ENCODE measurements around the gene MLX.
A peak's percentile ranks its signal among the peaks of the same experiment; 100 is the strongest.
"Not testable (repeated sequence)": the region's sequence is repeated elsewhere in the genome, so short reads cannot be mapped to it uniquely, and the experiment has no call there.

MLX gene

DNA sequence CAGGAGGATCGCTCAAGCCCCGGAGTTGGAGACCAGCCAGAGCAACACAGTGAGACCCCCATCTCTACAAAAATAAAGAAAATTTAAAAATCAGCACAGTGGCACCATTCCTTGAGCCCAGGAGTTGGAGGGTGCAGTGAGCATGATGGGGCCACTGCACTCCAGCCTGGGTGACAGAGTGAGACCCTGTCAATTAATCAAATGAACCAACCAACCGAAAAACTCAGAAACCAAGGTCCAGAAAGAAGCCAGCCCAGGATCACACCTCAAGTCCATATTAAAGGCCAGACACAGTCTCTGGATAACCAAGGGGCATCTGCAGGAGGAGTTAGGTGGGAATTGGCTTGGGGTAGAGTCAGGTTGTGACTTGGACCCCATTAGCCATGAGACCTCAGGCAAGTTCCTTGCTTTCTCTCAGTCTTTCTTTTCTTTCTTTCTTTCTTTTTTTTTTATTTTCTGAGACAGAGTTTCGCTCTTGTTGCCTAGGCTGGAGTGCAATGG is 11.7 kb upstream of the MLX start:
- DNase-seq (ENCODE audit: low spot score) = no peak

DNA sequence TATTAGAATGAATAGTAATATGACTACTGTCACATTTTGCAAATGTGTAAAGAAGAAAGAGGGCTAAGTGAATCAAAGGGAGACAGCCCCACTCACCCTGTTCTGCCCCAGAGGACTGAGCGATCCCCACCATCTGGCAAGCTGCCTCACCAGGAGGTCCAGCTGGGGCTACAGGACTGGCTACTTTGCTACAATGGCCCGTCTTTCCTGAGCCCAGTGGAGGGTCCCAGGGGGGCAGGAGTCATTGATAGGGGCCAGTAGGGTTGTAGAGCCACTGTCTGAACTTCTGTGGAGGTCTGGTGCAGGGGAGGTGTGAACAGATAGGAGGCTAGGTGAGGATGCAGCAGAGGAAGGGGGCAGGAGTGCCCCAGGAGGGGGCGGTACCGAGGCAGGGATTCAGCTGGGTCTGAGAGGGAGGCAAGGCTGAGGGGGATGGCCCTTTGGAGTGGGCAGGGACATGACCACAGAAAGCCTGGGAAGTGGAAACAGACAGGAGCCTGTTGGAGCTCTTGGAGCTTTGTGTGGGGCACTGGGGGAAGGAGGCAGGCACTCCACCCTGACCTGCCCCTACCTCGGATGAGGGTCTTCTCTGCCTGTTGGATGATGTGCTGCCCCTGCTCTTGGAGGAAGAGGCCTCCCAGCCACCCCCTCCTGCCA is 10.8 kb upstream of the MLX start:
- DNase-seq (ENCODE audit: low spot score) = not testable (repeated sequence)

- no peak for DNase-seq (ENCODE audit: low spot score)
Observed at GRCh38 chr17:42559075-42559474, 7.8 kb upstream of the MLX start.

GRCh38 chr17:42560246-42560645 is 6.7 kb upstream of the MLX start:
- DNase-seq (ENCODE audit: low spot score) = no peak

GRCh38 chr17:42561897-42562387 is 5.0 kb upstream of the MLX start, which contains the start of gene COASY:
Gene COASY (plus strand): TSS chr17:42562148. CDS start chr17:42562623, 475 bp downstream.
- DNase-seq (ENCODE audit: low spot score) = peak; percentile 99

DNA sequence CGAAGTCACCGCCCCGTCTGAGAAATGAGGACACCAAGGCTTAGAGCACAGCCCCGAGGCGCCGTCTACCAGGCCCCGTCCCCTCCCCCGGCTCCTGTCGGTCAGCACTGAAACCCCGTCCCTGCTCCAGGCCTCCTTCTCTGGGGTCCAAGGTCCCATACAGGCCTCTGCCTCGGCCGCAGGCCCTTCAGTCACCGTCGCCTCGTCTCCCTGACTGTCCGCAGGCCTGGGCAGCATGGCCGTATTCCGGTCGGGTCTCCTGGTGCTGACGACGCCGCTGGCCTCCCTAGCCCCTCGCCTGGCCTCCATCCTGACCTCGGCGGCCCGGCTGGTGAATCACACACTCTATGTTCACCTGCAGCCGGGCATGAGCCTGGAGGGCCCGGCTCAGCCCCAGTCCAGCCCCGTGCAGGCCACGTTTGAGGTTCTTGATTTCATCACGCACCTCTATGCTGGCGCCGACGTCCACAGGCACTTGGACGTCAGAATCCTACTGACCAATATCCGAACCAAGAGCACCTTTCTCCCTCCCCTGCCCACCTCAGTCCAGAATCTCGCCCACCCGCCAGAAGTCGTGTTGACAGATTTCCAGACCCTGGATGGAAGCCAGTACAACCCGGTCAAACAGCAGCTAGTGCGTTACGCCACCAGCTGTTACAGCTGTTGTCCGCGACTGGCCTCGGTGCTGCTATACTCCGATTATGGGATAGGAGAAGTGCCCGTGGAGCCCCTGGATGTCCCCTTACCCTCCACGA is 4.3 kb upstream of the MLX start:
- DNase-seq (ENCODE audit: low spot score) = peak; percentile 57

DNA sequence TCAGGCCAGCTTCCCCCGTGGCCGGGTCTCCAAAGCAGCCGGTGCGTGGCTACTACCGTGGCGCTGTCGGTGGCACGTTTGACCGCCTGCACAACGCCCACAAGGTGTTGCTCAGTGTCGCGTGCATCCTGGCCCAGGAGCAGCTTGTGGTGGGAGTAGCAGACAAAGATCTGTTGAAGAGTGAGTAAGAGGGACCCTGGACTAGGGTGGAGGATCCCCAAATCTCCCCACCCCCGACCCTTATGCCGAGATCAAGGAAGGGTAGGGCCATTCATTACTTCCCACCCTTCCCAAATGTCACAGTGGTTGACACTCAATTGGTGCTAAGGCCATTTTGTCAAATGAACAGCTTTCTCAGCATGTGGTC is 3.8 kb upstream of the MLX start:
- no peak for DNase-seq (ENCODE audit: low spot score)

DNA sequence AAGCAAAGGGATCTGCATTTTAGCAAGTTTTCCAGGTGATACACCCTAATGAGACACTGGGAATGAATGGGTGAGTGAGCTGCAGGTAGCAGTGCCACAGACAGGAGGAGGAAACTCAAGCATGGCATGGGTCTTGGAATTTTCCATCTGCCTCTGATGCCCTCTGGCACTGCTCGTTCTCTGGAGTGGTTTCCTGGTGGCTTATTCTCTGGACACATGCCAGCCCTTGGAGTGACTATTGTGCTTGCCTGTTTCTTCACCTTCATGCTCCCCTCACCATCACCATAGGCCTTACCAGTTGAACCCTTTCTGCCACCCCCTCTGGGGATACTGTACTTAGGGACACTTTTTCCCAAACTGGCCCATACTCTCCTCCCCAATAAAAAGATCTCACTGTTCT is 3.4 kb upstream of the MLX start:
- DNase-seq (ENCODE audit: low spot score) = no peak

DNA sequence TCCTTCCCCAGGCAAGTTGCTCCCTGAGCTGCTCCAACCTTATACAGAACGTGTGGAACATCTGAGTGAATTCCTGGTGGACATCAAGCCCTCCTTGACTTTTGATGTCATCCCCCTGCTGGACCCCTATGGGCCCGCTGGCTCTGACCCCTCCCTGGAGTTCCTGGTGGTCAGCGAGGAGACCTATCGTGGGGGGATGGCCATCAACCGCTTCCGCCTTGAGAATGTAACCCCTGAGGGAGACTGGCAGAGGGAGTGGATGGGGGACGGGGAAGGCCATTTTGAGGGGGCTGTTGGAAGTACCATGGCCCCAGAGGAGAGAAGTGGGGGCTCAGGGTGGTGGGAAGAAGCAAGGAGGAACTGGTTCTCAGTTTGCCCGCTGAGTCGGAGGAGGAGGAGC is 3.0 kb upstream of the MLX start:
- no peak for DNase-seq (ENCODE audit: low spot score)

DNA sequence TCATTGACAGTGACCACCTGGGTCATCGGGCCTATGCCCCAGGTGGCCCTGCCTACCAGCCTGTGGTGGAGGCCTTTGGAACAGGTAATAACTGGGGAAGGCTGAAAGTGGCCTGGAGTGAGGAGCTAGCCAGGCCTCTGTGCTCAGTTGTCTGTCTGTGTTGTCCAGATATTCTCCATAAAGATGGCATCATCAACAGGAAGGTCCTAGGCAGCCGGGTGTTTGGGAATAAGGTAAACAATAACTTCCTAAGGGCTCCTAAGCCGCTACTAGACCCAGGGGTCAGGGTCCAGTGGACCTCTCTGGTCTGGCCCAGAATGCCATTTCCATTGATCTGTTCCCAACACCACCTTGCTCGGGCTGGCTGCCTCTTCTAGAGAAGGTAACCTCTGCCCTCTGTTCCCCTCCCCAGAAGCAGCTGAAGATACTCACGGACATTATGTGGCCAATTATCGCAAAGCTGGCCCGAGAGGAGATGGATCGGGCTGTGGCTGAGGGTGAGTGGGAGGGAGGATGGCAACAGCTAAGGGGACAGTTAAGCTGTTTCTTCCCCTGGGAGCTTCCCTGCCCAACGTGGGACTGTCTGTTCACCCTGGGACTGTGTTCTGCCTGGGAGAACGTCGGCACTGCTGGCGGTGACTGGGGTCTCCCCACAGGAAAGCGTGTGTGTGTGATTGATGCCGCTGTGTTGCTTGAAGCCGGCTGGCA is 1.9 kb upstream of the MLX start:
- no peak for DNase-seq (ENCODE audit: low spot score)

GRCh38 chr17:42565523-42566214 is 1.2 kb upstream of the MLX start:
- DNase-seq (ENCODE audit: low spot score) = no peak

DNA sequence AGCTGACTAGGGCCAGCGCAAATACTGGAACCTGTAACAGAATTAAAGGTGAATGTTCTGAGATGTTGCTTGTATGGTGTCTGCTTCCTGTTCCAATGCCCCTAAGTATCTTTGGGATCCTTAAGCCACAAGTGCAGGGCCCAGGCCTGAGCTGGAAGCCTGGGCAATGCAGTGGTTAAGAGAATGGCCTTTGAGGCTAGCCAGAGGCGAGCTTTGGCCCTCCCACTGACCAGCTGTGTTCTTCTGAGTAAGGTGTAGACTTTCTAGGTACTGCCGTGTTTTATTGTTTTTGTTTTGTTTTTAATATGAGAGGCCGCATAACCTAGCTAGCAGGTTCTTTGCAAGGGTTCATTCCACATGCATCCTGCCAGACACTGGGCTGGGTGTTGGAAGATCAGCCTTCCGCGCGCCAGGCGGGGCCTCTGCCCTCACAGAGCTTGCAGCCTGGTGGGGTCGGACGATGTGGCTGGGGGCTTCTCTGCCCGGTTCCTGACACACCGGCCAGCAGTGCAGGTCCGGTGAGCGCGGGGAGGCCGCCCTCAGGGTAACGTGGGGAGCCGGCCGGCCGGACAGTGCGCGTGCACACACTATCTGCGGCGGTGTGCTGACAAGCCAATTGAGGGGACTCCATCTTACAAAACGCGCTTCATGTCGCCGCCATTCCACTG is 551 bp upstream of the MLX start:
- DNase-seq (ENCODE audit: low spot score) = no peak

DNA sequence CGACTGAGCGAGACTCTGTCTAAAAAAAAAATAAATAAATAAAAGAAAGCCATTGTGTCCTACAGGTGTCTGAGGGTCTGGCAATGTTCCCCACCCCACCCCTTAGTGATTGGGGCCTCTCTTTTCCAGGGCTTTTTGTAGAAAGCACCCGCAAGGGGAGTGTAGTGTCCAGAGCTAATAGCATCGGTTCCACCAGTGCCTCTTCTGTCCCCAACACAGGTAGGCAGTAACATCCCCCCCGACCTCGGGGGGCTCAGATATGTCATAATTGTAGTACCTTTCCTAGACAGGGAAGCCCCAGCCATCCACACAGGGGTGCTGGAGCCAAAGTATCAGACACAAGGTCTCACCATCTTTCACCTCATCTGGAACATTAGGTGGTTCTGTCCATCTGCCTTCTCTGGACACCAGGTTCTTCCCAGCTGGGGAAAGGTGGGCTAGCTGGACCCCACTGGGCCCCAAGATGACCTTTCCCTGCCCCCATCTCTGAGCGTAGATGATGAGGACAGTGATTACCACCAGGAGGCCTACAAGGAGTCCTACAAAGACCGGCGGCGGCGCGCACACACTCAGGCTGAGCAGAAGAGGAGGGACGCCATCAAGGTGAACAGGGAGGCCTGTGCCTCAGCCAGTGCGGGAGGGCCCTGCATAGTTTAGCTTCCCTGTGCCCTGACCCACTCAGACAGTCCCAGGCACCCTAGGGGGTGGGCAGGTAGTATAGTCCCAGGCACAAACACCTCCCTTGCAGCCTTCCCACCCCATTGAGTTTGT is 1.6 kb downstream of the MLX start:
- DNase-seq (ENCODE audit: low spot score) = no peak

DNA sequence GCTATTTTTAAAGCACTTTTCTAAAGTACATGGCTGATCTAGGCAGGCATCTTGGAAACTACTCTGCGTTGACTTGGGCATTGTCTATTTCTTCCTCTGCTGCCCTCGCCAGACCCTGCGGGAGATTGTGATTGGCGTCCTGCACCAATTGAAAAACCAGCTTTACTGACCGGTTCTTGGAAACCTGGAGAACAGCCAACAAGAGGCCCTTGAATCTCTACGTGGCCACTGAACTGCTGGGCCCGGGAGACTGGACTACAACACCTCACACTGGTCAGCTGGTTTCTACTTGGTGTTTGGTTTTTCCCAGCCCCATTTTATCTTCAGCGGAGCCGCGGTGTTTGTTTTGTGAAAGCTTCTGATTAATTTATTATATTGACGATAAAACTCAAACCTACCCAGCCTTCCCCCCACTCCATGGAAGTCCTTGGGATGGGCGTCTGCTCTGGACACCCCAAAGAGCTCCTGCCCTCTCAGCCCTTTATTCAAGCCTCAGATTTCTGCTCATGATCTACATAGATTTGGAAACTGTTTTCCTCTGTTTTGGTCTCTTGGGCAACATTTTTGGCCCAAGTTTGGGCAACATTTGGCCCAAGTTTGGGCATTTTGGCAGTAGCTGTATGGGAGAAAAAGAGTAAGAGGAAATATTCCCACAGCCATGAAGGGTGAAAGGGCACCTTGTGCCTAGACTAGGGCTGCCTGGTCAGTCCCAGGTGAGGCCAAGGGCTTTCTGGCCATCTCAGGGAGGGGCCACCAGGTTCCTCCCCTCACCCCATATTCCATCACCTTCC is 4.7 kb downstream of the MLX start:
- DNase-seq (ENCODE audit: low spot score) = no peak

DNA sequence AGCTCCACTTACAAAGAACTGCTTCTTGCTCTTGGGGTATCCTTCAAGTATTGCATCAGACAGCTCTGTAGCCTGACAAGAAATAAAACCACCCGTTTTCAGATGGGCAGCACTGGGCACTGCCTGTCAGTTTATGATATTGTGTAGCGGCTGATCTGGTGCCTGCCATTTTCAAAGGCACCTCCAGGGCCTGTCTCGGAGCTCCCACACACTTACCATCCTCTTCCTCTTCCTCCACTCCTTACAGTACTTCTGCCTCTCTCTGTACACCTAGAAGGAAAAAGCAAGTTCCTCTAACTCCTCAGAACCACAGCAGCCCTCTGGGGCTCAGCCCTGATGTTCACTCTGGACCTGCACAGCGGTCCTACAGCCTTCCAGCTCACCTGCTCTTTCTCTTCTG is 6.2 kb downstream of the MLX start:
- no peak for DNase-seq (ENCODE audit: low spot score)

- DNase-seq (ENCODE audit: low spot score) = no peak
Observed at GRCh38 chr17:42574463-42574862, 7.6 kb downstream of the MLX start.

DNA sequence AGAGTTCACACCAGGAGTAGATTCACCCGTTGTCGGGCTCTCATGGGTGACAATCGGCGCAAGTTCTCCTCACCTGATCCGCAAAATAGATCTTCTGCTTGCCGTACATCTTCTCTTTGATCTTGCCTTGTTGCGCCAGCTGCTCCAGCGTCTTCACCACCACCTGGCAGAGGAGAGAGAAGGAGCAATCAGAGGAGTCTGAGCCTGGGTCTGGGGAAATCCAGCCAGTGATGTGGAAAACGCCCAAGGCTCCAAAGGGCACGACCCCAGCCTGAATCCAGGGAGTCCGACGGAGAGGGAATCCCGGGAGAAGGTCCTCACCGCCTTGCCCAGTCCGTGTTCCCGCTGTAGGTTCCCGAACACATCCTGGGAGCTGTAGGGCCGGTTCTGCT is 10.2 kb downstream of the MLX start:
- DNase-seq (ENCODE audit: low spot score) = no peak

- peak; percentile 92 for DNase-seq (ENCODE audit: low spot score)
Observed at GRCh38 chr17:42577532-42578281, 10.8 kb downstream of the MLX start, which contains the start of gene PSMC3IP. Gene PSMC3IP (minus strand): TSS chr17:42577729. CDS start chr17:42577686, 43 bp downstream.

DNA sequence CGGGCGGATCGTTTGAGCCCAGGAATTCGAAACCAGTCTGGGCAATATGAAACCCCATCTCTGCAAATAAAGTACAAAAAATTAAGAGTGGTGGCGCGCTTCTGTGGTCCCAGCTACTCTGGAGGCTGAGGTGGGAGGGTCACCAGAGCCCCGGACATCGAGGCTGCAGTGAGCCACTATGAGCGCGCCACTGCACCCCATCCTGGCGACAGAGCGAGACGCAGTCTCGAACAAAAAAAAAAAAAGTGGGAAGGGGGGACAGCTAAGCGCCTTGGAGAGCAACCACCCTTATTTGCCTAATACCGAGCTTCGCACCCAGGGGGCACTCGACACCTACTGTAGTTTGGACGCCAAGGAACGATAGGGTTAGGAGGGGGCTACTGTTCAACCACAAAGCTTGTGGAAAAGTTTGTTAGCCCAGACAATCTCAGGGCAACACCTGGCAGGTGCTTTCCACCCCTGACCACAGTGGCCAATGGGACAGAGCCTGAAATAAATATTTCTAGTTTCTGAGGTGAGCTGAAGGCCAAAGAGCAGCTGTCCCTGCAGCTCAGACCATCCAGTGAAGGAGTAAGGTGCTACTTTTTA is 11.5 kb downstream of the MLX start:
- peak; percentile 82 for DNase-seq (ENCODE audit: low spot score)
